Loucy (cell line): ENCODE results near the gene TEX261.

Experiments
- H2AFZ ChIP-seq: fragments of 200-600 bp; sonication (generic); 2 replicates; pipeline ENCODE4 v1.6.0; 2016; ENCODE audit warnings: antibody characterized with exemption, mild to moderate bottlenecking, low read length, moderate library complexity
- H3F3A ChIP-seq: fragments of 200-600 bp; 2 replicates; pipeline ENCODE4 v1.6.0; 2016; ENCODE audit warnings: antibody characterized with exemption, low read depth, mild to moderate bottlenecking
- H3K27me3 ChIP-seq: fragments of 200-600 bp; sonication (generic); 2 replicates; pipeline ENCODE4 v1.6.1; 2014; ENCODE audit warnings: low read length, mild to moderate bottlenecking; ENCODE audit not compliant: insufficient read depth, poor library complexity, severe bottlenecking
- H3K36me3 ChIP-seq: fragments of 200-600 bp; sonication (generic); 2 replicates; pipeline ENCODE4 v1.6.1; 2016; ENCODE audit warnings: low read length; ENCODE audit not compliant: insufficient read depth
- H3K4me1 ChIP-seq: fragments of 200-600 bp; sonication (generic); 2 replicates; pipeline ENCODE4 v1.5.1; 2014; ENCODE audit warnings: low read length, mild to moderate bottlenecking; ENCODE audit not compliant: insufficient read depth, poor library complexity, severe bottlenecking
- H3K4me2 ChIP-seq: fragments of 200-600 bp; sonication (generic); 2 replicates; pipeline ENCODE4 v1.6.0; 2014; ENCODE audit warnings: antibody characterized with exemption, low read length, low read depth, mild to moderate bottlenecking; ENCODE audit not compliant: poor library complexity, severe bottlenecking
- H3K4me3 ChIP-seq: fragments of 200-600 bp; sonication (generic); 2 replicates; pipeline ENCODE4 v1.5.1; 2014; ENCODE audit warnings: low read length, mild to moderate bottlenecking, mixed read lengths; ENCODE audit not compliant: poor library complexity, severe bottlenecking
- H3K79me2 ChIP-seq: fragments of 200-600 bp; sonication (generic); 2 replicates; pipeline ENCODE4 v1.6.1; 2014; ENCODE audit warnings: low read length; ENCODE audit not compliant: insufficient read depth
- H3K9ac ChIP-seq: fragments of 200-600 bp; sonication (generic); 2 replicates; pipeline ENCODE4 v1.6.0; 2014; ENCODE audit warnings: mild to moderate bottlenecking, low read depth, low read length, moderate library complexity; ENCODE audit not compliant: poor library complexity, severe bottlenecking
- H3K9me2 ChIP-seq: fragments of 200-600 bp; sonication (generic); replicated peaks from 2 replicates; pipeline ENCODE4 v1.6.1; 2016; ENCODE audit warnings: low read depth, low read length, mixed read lengths
- H3K9me3 ChIP-seq: fragments of 200-600 bp; sonication (generic); 2 replicates; pipeline ENCODE4 v1.6.1; 2014; ENCODE audit warnings: mild to moderate bottlenecking, antibody characterized with exemption, low read length, low read depth; ENCODE audit not compliant: insufficient read depth
- H4K20me1 ChIP-seq: fragments of 200-600 bp; sonication (generic); 2 replicates; pipeline ENCODE4 v1.6.0; 2014; ENCODE audit warnings: antibody characterized with exemption, low read length, mild to moderate bottlenecking; ENCODE audit not compliant: insufficient read depth, poor library complexity, severe bottlenecking
- CTCF ChIP-seq: fragments of 200-600 bp; sonication (generic); conservative IDR thresholded peaks from 2 replicates; pipeline ENCODE4 v1.5.1; 2014; ENCODE audit warnings: mild to moderate bottlenecking, antibody characterized with exemption, low read length
- EZH2phosphoT487 ChIP-seq: fragments of 200-600 bp; IDR thresholded peaks from 2 replicates; pipeline ENCODE4 v1.6.1; 2018; ENCODE audit warnings: antibody characterized with exemption, mild to moderate bottlenecking, moderate library complexity, borderline replicate concordance

TEX261 gene

GRCh38 chr2:70942396-70943204, 52.1 kb downstream of the TEX261 start:
- Histone ChIP-seq H3K27me3 (no peaks in the 10 kb centered on the region), H3K9me2 (no peaks in the 10 kb centered on the region), H3K9ac (no peak overlapping the region), H3K4me3 (no peak overlapping the region), H3K79me2 (no peaks in the 10 kb centered on the region), H3K9me3 (no peaks in the 10 kb centered on the region), H4K20me1 (no peaks in the 10 kb centered on the region), H3K4me2 (no peak overlapping the region), H2AFZ (no peak overlapping the region), H3K36me3 (no peaks in the 10 kb centered on the region), H3K4me1 (peaks cover 14% of the 10 kb centered on the region), H3F3A (no peaks in the 10 kb centered on the region)
- TF ChIP-seq EZH2phosphoT487 (no peak), CTCF (no peak)

GRCh38 chr2:70941701-70942100, 53.0 kb downstream of the TEX261 start:
- no peaks in the 10 kb centered on the region for H3F3A ChIP-seq
- no peaks in the 10 kb centered on the region for H3K27me3 ChIP-seq

GRCh38 chr2:70941186-70941585, 53.5 kb downstream of the TEX261 start:
- Histone ChIP-seq H3K4me2 (no peak overlapping the region), H3K9me3 (no peaks in the 10 kb centered on the region), H3F3A (no peaks in the 10 kb centered on the region), H3K79me2 (no peaks in the 10 kb centered on the region), H3K9me2 (no peaks in the 10 kb centered on the region), H2AFZ (no peak overlapping the region), H3K36me3 (no peaks in the 10 kb centered on the region), H3K27me3 (no peaks in the 10 kb centered on the region), H3K4me1 (peaks cover 5% of the 10 kb centered on the region), H4K20me1 (no peaks in the 10 kb centered on the region), H3K4me3 (no peak overlapping the region), H3K9ac (no peak overlapping the region)
- TF ChIP-seq EZH2phosphoT487 (no peak), CTCF (no peak)

More at GRCh38 chr2:70941701-70942100, 53.0 kb downstream of the TEX261 start:
- Histone ChIP-seq H3K36me3 (no peaks in the 10 kb centered on the region), H2AFZ (no peak overlapping the region), H3K9ac (no peak overlapping the region), H3K9me2 (no peaks in the 10 kb centered on the region), H3K9me3 (no peaks in the 10 kb centered on the region), H3K4me3 (no peak overlapping the region), H3K4me1 (peaks cover 7% of the 10 kb centered on the region), H4K20me1 (no peaks in the 10 kb centered on the region), H3K79me2 (no peaks in the 10 kb centered on the region), H3K4me2 (no peak overlapping the region)
- TF ChIP-seq EZH2phosphoT487 (no peak), CTCF (no peak)
